Fibroblast of lung (primary cell): Measurements from ENCODE around the gene KIRREL3. TPM values are rescaled to one million over a fixed set of nuclear protein-coding genes. Genes with fewer than 3 reads are reported as not detected.
A peak's percentile ranks its signal among the peaks of the same experiment; 100 is the strongest.

Experiments
- DNase-seq, 2 donors: peaks; one replicate each; pipeline versions ENCODE4 v3.0.0 to v3.0.0-alpha.2; 2010; ENCODE audit warnings: low read depth in 2 of 2
- H2AFZ ChIP-seq: 2 replicates; pipeline ENCODE4 v1.5.1; 2012; ENCODE audit warnings: low read length, control low read depth, inconsistent platforms
- H3K27ac ChIP-seq: 2 replicates; pipeline ENCODE4 v1.5.1; 2011; ENCODE audit warnings: low read length, control low read depth; ENCODE audit not compliant: insufficient read depth
- H3K27me3 ChIP-seq: 2 replicates; pipeline ENCODE4 v1.5.1; 2011; ENCODE audit warnings: mild to moderate bottlenecking, low read length; ENCODE audit not compliant: control insufficient read depth, insufficient read depth
- H3K36me3 ChIP-seq: 2 replicates; pipeline ENCODE4 v1.5.1; 2011; ENCODE audit warnings: low read length; ENCODE audit not compliant: control insufficient read depth, insufficient read depth
- H3K4me1 ChIP-seq: 2 replicates; pipeline ENCODE4 v1.5.1; 2011; ENCODE audit warnings: low read length; ENCODE audit not compliant: control insufficient read depth, insufficient read depth; ENCODE audit errors: extremely low read depth
- H3K4me2 ChIP-seq: 2 replicates; pipeline ENCODE4 v1.5.1; 2011; ENCODE audit warnings: low read length, control low read depth; ENCODE audit not compliant: insufficient read depth; ENCODE audit errors: extremely low read depth
- H3K4me3 ChIP-seq, 4 experiments: fragments of 200-600 bp in 1 of 4; sonication (generic) in 1 of 4; replicated peaks in 1 of 4; 2 replicates each; pipeline ENCODE4 v1.5.1; 2011 to 2016; ENCODE audit warnings: low read length in 4 of 4, low read depth in 3 of 4, mild to moderate bottlenecking in 3 of 4, control low read depth in 2 of 4, inconsistent platforms in 1 of 4, mixed read lengths in 1 of 4; ENCODE audit not compliant: insufficient read depth in 1 of 4; ENCODE audit errors: control extremely low read depth in 1 of 4
- H3K79me2 ChIP-seq: 2 replicates; pipeline ENCODE4 v1.5.1; 2012; ENCODE audit warnings: mild to moderate bottlenecking, low read length, inconsistent platforms; ENCODE audit not compliant: control insufficient read depth, insufficient read depth
- H3K9ac ChIP-seq: 2 replicates; pipeline ENCODE4 v1.5.1; 2011; ENCODE audit warnings: mild to moderate bottlenecking, low read length, control low read depth; ENCODE audit not compliant: insufficient read depth
- H3K9me3 ChIP-seq: 2 replicates; pipeline ENCODE4 v1.5.1; 2012; ENCODE audit warnings: low read depth, low read length; ENCODE audit not compliant: control insufficient read depth, insufficient read depth
- H4K20me1 ChIP-seq: 2 replicates; pipeline ENCODE4 v1.5.1; 2011; ENCODE audit warnings: low read length; ENCODE audit not compliant: control insufficient read depth, insufficient read depth; ENCODE audit errors: extremely low read depth
- EZH2 ChIP-seq: IDR thresholded peaks from 2 replicates; pipeline ENCODE4 v1.5.1; 2012; ENCODE audit warnings: low read length, control low read depth, mild to moderate bottlenecking; ENCODE audit errors: missing control alignments
- polyA plus RNA-seq, 2 donors: library from polyadenylated mRNA; depleted of rRNA in 1 of 2; stranded (reverse) in 1 of 2; unstranded in 1 of 2; fragments of >200 nt; gene quantifications; 2 replicates each; pipeline ENCODE4 v1.2.1, GENCODE V29; 2011 to 2012; ENCODE audit warnings: missing spikeins in 1 of 2
- total RNA-seq: library from RNA; depleted of rRNA; stranded (reverse); fragments of >200 nt; gene quantifications from 2 replicates; pipeline ENCODE4 v1.2.1, GENCODE V29; 2014
- TF ChIP-seq, protein P1 (sequence below), 2 donors: IDR thresholded peaks in 1 of 2; conservative IDR thresholded peaks in 1 of 2; 1 replicate in 1 of 2; 2 replicates in 1 of 2; pipeline ENCODE4 v1.5.1; 2011 to 2012; ENCODE audit warnings: low read length in 2 of 2, control low read depth in 1 of 2, inconsistent platforms in 1 of 2, low read depth in 1 of 2, mild to moderate bottlenecking in 1 of 2

Gene KIRREL3
- total and polyA plus RNA-seq, 2 donors (not counting 1 experiment from before 2014, with no cell fraction given): 2.8 to 6.1 TPM

DNA sequence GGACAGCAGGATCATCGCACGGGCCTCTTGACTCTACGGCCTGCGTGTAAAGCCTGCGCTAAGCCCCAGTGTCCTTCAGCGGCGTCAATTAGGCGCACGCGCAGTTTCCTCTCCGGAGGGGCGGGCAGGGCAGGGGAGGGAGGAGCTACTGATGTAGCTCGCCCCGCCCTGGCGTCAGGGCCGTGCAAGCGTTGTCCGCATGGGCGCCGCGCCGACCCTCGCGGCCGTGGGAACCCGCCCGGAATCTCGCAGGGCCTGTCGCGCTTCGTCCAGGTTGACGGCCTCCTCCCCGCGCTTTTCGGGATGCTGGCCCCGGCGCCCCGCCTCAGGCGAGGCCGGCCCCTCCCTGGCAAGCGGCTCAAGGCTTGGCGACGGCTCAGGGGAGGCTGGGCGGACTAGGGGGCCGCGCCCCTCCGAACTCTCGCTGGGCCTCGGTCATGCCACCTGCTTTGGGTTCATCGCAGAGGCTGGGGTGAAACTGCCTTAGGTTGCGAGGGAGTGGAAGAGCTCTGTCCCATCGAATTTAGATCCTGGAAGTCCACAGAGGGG is 584.0 kb downstream of the KIRREL3 start:
- Histone ChIP-seq H3K4me3 (peak overlapping the region; percentile 6 to 52 (median 17)), H2AFZ (no peak overlapping the region), H3K79me2 (no peaks in the 10 kb centered on the region), H3K9ac (peak overlapping the region; percentile 3), H3K36me3 (no peaks in the 10 kb centered on the region), H3K27me3 (no peaks in the 10 kb centered on the region), H3K4me1 (peaks cover 19% of the 10 kb centered on the region), H3K27ac (peak overlapping the region; percentile 42), H3K9me3 (no peaks in the 10 kb centered on the region), H3K4me2 (peak overlapping the region; percentile 63), H4K20me1 (no peaks in the 10 kb centered on the region)
- DNase-seq: peak; percentile 80 to 84
- TF ChIP-seq, protein P1, sequence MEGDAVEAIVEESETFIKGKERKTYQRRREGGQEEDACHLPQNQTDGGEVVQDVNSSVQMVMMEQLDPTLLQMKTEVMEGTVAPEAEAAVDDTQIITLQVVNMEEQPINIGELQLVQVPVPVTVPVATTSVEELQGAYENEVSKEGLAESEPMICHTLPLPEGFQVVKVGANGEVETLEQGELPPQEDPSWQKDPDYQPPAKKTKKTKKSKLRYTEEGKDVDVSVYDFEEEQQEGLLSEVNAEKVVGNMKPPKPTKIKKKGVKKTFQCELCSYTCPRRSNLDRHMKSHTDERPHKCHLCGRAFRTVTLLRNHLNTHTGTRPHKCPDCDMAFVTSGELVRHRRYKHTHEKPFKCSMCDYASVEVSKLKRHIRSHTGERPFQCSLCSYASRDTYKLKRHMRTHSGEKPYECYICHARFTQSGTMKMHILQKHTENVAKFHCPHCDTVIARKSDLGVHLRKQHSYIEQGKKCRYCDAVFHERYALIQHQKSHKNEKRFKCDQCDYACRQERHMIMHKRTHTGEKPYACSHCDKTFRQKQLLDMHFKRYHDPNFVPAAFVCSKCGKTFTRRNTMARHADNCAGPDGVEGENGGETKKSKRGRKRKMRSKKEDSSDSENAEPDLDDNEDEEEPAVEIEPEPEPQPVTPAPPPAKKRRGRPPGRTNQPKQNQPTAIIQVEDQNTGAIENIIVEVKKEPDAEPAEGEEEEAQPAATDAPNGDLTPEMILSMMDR (conservative IDR thresholded peaks at IDR 0.05 in 1 of 2, IDR thresholded peaks at IDR 0.05 in 1 of 2; ENCODE audit: low read depth in 1 of 2, low read length in 2 of 2): no peak
- TF ChIP-seq EZH2: no peak

DNA sequence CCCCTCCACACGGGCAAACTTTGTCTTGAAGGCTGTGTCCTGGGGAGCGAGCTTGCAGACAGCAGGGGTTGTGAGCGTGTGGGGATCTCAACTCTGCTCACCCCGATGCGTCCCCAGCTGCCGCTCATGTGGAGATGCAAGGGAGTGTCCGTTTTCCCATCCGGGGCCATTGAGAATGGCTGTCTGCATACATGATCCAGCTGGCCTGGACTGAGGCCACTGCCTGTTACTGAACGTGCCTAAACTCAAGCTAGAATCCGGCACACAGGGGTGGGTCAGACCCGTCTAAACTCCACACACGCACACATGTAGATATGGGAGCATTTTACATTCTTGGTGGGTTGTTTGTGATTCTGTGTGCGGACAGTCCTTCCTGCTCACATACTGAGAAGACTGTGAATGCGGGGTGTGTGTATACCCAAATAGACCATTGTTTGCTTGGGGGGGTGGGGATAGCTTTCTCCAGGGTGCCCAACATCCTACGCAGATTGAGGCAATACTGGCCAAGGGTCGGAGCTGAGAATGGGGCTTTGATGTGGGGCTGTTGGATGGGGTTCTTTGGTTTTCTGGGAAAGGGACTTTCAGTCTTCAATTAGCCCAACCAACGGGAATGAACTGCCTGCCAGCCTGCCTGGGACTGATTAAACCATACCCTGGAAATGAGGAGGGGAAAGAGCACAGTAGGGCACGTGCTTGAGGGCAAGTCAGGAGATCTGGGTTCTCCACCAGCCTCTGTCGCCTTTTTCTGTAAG is 584.7 kb downstream of the KIRREL3 start:
- Histone ChIP-seq H3K4me1 (peaks cover 20% of the 10 kb centered on the region), H3K4me3 (peak overlapping the region in 1 of 4 experiments; percentile 6), H2AFZ (peak overlapping the region; percentile 37), H4K20me1 (no peaks in the 10 kb centered on the region), H3K27me3 (no peaks in the 10 kb centered on the region), H3K9ac (peak overlapping the region; percentile 3), H3K4me2 (peak overlapping the region; percentile 26), H3K9me3 (no peaks in the 10 kb centered on the region), H3K79me2 (no peaks in the 10 kb centered on the region), H3K27ac (peak overlapping the region; percentile 42), H3K36me3 (no peaks in the 10 kb centered on the region)
- TF ChIP-seq EZH2: no peak
- TF ChIP-seq, protein P1 (conservative IDR thresholded peaks at IDR 0.05 in 1 of 2, IDR thresholded peaks at IDR 0.05 in 1 of 2; ENCODE audit: low read depth in 1 of 2, low read length in 2 of 2): no peak
- DNase-seq: peak in 1 of 2 donors; percentile 93

DNA sequence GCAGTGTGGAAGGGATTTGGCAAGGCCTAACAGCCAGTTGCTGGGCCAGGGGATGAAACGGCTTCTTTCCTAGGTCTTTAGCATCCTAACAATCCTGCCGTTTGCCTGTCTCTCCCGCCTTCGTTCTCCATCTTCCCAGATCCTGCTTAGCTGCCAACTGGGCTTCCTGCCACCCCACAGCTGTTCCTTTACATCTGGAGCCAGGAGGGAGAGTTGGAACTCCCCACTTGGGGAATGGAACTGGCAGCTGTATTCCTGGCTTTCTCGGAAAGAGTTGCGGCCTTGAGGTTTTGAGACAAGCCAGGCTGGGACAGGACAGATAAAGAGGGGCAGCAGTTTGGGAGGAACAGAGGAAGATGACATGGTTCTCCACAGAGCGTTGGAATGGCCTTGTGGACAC is 585.4 kb downstream of the KIRREL3 start:
- TF ChIP-seq, protein P1 (conservative IDR thresholded peaks at IDR 0.05 in 1 of 2, IDR thresholded peaks at IDR 0.05 in 1 of 2; ENCODE audit: low read depth in 1 of 2, low read length in 2 of 2): no peak
- TF ChIP-seq EZH2: no peak
- no peaks in the 10 kb centered on the region for H3K9me3 ChIP-seq
- H3K9ac ChIP-seq: no peak overlapping the region
- H3K27me3 ChIP-seq: no peaks in the 10 kb centered on the region
- peaks cover 22% of the 10 kb centered on the region for H3K4me1 ChIP-seq
- no peaks in the 10 kb centered on the region for H3K36me3 ChIP-seq
- H3K27ac ChIP-seq: peak overlapping the region; percentile 42
- DNase-seq: peak; percentile 12 to 96
- H4K20me1 ChIP-seq: no peaks in the 10 kb centered on the region
- peak overlapping the region; percentile 25 for H3K4me2 ChIP-seq
- no peaks in the 10 kb centered on the region for H3K79me2 ChIP-seq
- peak overlapping the region in 1 of 4 experiments; percentile 10 for H3K4me3 ChIP-seq
- H2AFZ ChIP-seq: no peak overlapping the region
